HG03064 (cell line): ENCODE data around the gene ADAMTS2.
"Not testable (repeated sequence)": the region's sequence is repeated elsewhere in the genome, so short reads cannot be mapped to it uniquely, and the experiment has no call there.

Experiments used
- ATAC-seq: cut with Tn5 transposase; IDR thresholded peaks from one replicate; pipeline ENCODE4 v1.9.1; 2021; ENCODE audit warnings: low read depth; ENCODE audit not compliant: unreplicated experiment

The ADAMTS2 gene

GRCh38 chr5:179300581-179301180, 44.6 kb downstream of the ADAMTS2 start:
- no peak for ATAC-seq

GRCh38 chr5:179298181-179298993, 46.9 kb downstream of the ADAMTS2 start:
- ATAC-seq: no peak

- no peak for ATAC-seq
These were observed 47.6 kb downstream of the ADAMTS2 start for GRCh38 chr5:179297486-179298180.

GRCh38 chr5:179297026-179297425, 48.2 kb downstream of the ADAMTS2 start:
- no peak for ATAC-seq

GRCh38 chr5:179296150-179296821, 49.0 kb downstream of the ADAMTS2 start:
- no peak for ATAC-seq

GRCh38 chr5:179295778-179296149, 49.5 kb downstream of the ADAMTS2 start:
- no peak for ATAC-seq

- no peak for ATAC-seq
These were observed 50.1 kb downstream of the ADAMTS2 start for GRCh38 chr5:179294891-179295777.

GRCh38 chr5:179294131-179294780, 51.0 kb downstream of the ADAMTS2 start:
- ATAC-seq: no peak

GRCh38 chr5:179292681-179293635, 52.3 kb downstream of the ADAMTS2 start:
- ATAC-seq: no peak

GRCh38 chr5:179292202-179292601, 53.1 kb downstream of the ADAMTS2 start:
- no peak for ATAC-seq

- no peak for ATAC-seq
These were observed 54.4 kb downstream of the ADAMTS2 start for GRCh38 chr5:179290681-179291540.

GRCh38 chr5:179289756-179290385, 55.4 kb downstream of the ADAMTS2 start:
- no peak for ATAC-seq

- no peak for ATAC-seq
These were observed 56.5 kb downstream of the ADAMTS2 start for GRCh38 chr5:179288809-179289185.

- ATAC-seq: no peak
These were observed 57.0 kb downstream of the ADAMTS2 start for GRCh38 chr5:179288101-179288808.

- no peak for ATAC-seq
These were observed 57.6 kb downstream of the ADAMTS2 start for GRCh38 chr5:179287631-179288030.

- no peak for ATAC-seq
These were observed 58.2 kb downstream of the ADAMTS2 start for GRCh38 chr5:179287071-179287470.

- not testable (repeated sequence) for ATAC-seq
These were observed 59.5 kb downstream of the ADAMTS2 start for GRCh38 chr5:179285776-179286162.
